ENCODE results near the gene RPS5. TPM values are rescaled to one million over a fixed set of nuclear protein-coding genes. Genes with fewer than 3 reads are reported as not detected.

Gene RPS5
- total RNA-seq, 1 donor from 2014 or later: 311 TPM

GRCh38 chr19:58381460-58382212, 5.4 kb upstream of the RPS5 start:
- no peak for ATAC-seq
- DNase-seq (ENCODE audit: low spot score): no peak

GRCh38 chr19:58382997-58383603, 4.0 kb upstream of the RPS5 start:
- DNase-seq (ENCODE audit: low spot score): no peak

GRCh38 chr19:58385313-58385890, 1.7 kb upstream of the RPS5 start:
- DNase-seq (ENCODE audit: low spot score): no peak
- no peak for ATAC-seq

More at GRCh38 chr19:58382997-58383603, 4.0 kb upstream of the RPS5 start:
- ATAC-seq: no peak

GRCh38 chr19:58385891-58386575, 1.0 kb upstream of the RPS5 start:
- DNase-seq (ENCODE audit: low spot score): no peak
- peak; percentile 15 for ATAC-seq

- DNase-seq (ENCODE audit: low spot score): no peak
- ATAC-seq: no peak
Observed at GRCh38 chr19:58387338-58388174, 487 bp downstream of the RPS5 start.

GRCh38 chr19:58388175-58388526, 1.1 kb downstream of the RPS5 start:
- no peak for ATAC-seq
- no peak for DNase-seq (ENCODE audit: low spot score)

GRCh38 chr19:58392945-58393724, 6.1 kb downstream of the RPS5 start:
- DNase-seq (ENCODE audit: low spot score): no peak
- ATAC-seq: no peak

GRCh38 chr19:58393725-58394033, 6.6 kb downstream of the RPS5 start:
- ATAC-seq (no peak), DNase-seq (ENCODE audit: low spot score) (no peak)

GRCh38 chr19:58394821-58395219, 7.8 kb downstream of the RPS5 start:
- ATAC-seq (peak; percentile 5), DNase-seq (ENCODE audit: low spot score) (no peak)

- DNase-seq (ENCODE audit: low spot score) (no peak), ATAC-seq (peak; percentile 54)
Observed at GRCh38 chr19:58395220-58395978, 8.3 kb downstream of the RPS5 start, which contains the start of gene RNF225. RNF225 (plus strand) TSS chr19:58395656; CDS start chr19:58396090, 434 bp downstream.

GRCh38 chr19:58395979-58396627, 9.0 kb downstream of the RPS5 start:
- no peak for DNase-seq (ENCODE audit: low spot score)
- ATAC-seq: peak; percentile 7

- no peak for ATAC-seq
Observed at GRCh38 chr19:58396691-58397532, 9.8 kb downstream of the RPS5 start.

GRCh38 chr19:58397533-58398037, 10.5 kb downstream of the RPS5 start:
- ATAC-seq (no peak), DNase-seq (ENCODE audit: low spot score) (no peak)

More at GRCh38 chr19:58396691-58397532, 9.8 kb downstream of the RPS5 start:
- no peak for DNase-seq (ENCODE audit: low spot score)

GRCh38 chr19:58398087-58398486, 11.0 kb downstream of the RPS5 start:
- ATAC-seq: no peak
- DNase-seq (ENCODE audit: low spot score): no peak

GRCh38 chr19:58398545-58398944, 11.5 kb downstream of the RPS5 start:
- no peak for ATAC-seq

GRCh38 chr19:58399903-58400302, 12.8 kb downstream of the RPS5 start:
- DNase-seq (ENCODE audit: low spot score) (no peak), ATAC-seq (no peak)

More at GRCh38 chr19:58398545-58398944, 11.5 kb downstream of the RPS5 start:
- no peak for DNase-seq (ENCODE audit: low spot score)

- ATAC-seq (no peak), DNase-seq (ENCODE audit: low spot score) (no peak)
Observed at GRCh38 chr19:58400316-58400915, 13.3 kb downstream of the RPS5 start.
